Activated T-cell treated with anti-CD3 and anti-CD28 coated beads, Interleukin-2, amount 50 U/mL, for 4 hours (primary cell): ENCODE measurements around the gene PRDM16. TPM values are rescaled to one million over a fixed set of nuclear protein-coding genes. Genes with fewer than 3 reads are reported as not detected.

Experiments used
- ATAC-seq, 2 donors: fragments of 200-7000 bp; cut with Tn5 transposase; one replicate each; pipeline ENCODE4 v1.10.0; 2021
- DNase-seq: peaks from one replicate; pipeline ENCODE4 v3.0.0-alpha.2; 2020
- H3K27me3 Mint-ChIP-seq: one replicate; pipeline ENCODE4 v1.8.0; 2021; ENCODE audit warnings: low read depth, mixed read lengths
- H3K36me3 Mint-ChIP-seq: one replicate; pipeline ENCODE4 v1.8.0; 2022; ENCODE audit warnings: mixed read lengths; ENCODE audit not compliant: insufficient read depth
- H3K4me1 Mint-ChIP-seq: one replicate; pipeline ENCODE4 v1.8.0; 2021; ENCODE audit warnings: low read depth, mixed read lengths
- H3K4me3 Mint-ChIP-seq: one replicate; pipeline ENCODE4 v1.8.0; 2021; ENCODE audit warnings: mild to moderate bottlenecking, moderate library complexity, mixed read lengths
- H3K9me3 Mint-ChIP-seq: one replicate; pipeline ENCODE4 v1.8.0; 2021; ENCODE audit warnings: mixed read lengths
- total RNA-seq, 3 donors: library from RNA; stranded (reverse); gene quantifications; one replicate each; pipeline ENCODE4 v1.2.1, GENCODE V29; 2021

Gene PRDM16
- total RNA-seq, 3 donors from 2014 or later = 0.05 to 0.22 TPM; not detected in 1

DNA sequence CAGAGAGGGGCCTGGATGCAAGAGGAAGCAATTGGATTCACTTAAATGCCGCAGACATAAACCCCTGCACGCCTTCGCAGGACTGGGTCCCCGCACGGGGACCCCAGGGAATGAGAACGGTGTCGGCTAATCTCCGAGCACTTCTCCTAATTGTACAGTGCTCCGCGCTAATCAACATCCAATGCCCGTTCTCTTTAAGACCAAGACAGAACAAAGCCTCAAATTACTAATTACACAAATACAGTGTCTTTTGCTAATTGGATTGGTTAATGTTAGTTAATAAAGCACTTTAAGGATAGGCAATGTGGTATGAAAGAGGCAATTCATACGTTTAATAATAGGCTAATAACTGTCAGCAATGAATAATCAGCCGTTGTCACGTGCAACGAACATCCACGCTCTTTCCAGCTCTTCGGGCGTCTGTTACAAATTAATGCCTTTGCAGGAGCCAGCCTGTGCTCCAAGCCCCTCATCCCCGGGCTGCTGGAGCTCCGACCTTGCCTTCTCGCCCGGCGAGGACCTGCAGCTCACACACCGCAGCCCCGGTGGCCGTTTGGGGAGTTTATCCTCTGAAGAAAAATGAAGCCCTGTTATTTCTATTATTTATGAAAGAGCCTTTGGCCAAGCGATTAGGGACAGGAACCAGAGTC is 157.8 kb downstream of the PRDM16 start:
- DNase-seq = no peak
- Mint-ChIP-seq H3K36me3 (no peaks in the 10 kb centered on the region), H3K9me3 (no peaks in the 10 kb centered on the region), H3K4me1 (no peaks in the 10 kb centered on the region), H3K4me3 (no peak overlapping the region), H3K27me3 (peaks cover 5% of the 10 kb centered on the region)
- ATAC-seq = no peak

GRCh38 chr1:3227351-3227704 is 158.3 kb downstream of the PRDM16 start:
- Mint-ChIP-seq H3K4me1 (no peaks in the 10 kb centered on the region), H3K4me3 (no peak overlapping the region), H3K9me3 (no peaks in the 10 kb centered on the region), H3K36me3 (no peaks in the 10 kb centered on the region), H3K27me3 (peaks cover 5% of the 10 kb centered on the region)
- DNase-seq (no peak), ATAC-seq (no peak)

- no peak for DNase-seq
- Mint-ChIP-seq H3K4me1 (no peaks in the 10 kb centered on the region), H3K36me3 (no peaks in the 10 kb centered on the region), H3K27me3 (peaks cover 5% of the 10 kb centered on the region), H3K4me3 (no peak overlapping the region), H3K9me3 (no peaks in the 10 kb centered on the region)
- ATAC-seq = no peak
These were observed 158.9 kb downstream of the PRDM16 start for GRCh38 chr1:3227893-3228292.

- H3K9me3 Mint-ChIP-seq = no peaks in the 10 kb centered on the region
- DNase-seq = no peak
- H3K4me3 Mint-ChIP-seq = no peak overlapping the region
- H3K4me1 Mint-ChIP-seq = no peaks in the 10 kb centered on the region
- H3K36me3 Mint-ChIP-seq = no peaks in the 10 kb centered on the region
- H3K27me3 Mint-ChIP-seq = no peaks in the 10 kb centered on the region
- ATAC-seq = no peak
These were observed 160.2 kb downstream of the PRDM16 start for GRCh38 chr1:3229081-3229725.

DNA sequence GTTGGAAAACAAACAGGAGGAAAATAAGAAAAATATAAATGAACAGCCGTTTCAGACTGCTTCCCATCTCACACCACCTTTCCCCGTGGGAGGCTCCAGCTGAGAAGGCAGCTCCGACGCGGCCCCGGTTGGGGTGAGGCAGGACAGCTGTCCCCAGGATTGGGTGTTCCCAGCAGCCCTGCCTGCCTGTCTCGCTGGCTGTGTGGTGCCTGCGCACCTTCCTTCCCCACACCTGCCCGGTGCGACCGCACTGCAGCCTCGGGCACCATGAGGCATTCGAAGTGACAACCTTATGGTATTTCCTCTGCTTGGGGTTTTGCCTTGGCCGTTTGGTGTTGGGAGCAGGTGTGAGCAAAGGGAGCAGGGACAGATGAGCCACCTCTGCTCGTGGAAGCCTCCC is 161.6 kb downstream of the PRDM16 start:
- H3K27me3 Mint-ChIP-seq = no peaks in the 10 kb centered on the region
- H3K36me3 Mint-ChIP-seq = no peaks in the 10 kb centered on the region
- DNase-seq = no peak
- no peak for ATAC-seq
- H3K4me1 Mint-ChIP-seq = no peaks in the 10 kb centered on the region
- H3K4me3 Mint-ChIP-seq = no peak overlapping the region
- H3K9me3 Mint-ChIP-seq = no peaks in the 10 kb centered on the region

- Mint-ChIP-seq H3K4me3 (no peak overlapping the region), H3K4me1 (no peaks in the 10 kb centered on the region), H3K36me3 (no peaks in the 10 kb centered on the region), H3K9me3 (no peaks in the 10 kb centered on the region), H3K27me3 (no peaks in the 10 kb centered on the region)
- ATAC-seq (no peak), DNase-seq (no peak)
These were observed 162.2 kb downstream of the PRDM16 start for GRCh38 chr1:3231245-3231644.

- H3K36me3 Mint-ChIP-seq = no peaks in the 10 kb centered on the region
- no peak overlapping the region for H3K4me3 Mint-ChIP-seq
- ATAC-seq = no peak
These were observed 162.8 kb downstream of the PRDM16 start for GRCh38 chr1:3231826-3232225.

GRCh38 chr1:3233031-3233430 is 164.0 kb downstream of the PRDM16 start:
- ATAC-seq (no peak), DNase-seq (no peak)
- Mint-ChIP-seq H3K36me3 (no peaks in the 10 kb centered on the region), H3K27me3 (no peaks in the 10 kb centered on the region), H3K4me3 (no peak overlapping the region), H3K4me1 (no peaks in the 10 kb centered on the region), H3K9me3 (no peaks in the 10 kb centered on the region)

More at GRCh38 chr1:3231826-3232225, 162.8 kb downstream of the PRDM16 start:
- no peaks in the 10 kb centered on the region for H3K9me3 Mint-ChIP-seq
- no peaks in the 10 kb centered on the region for H3K27me3 Mint-ChIP-seq
- no peaks in the 10 kb centered on the region for H3K4me1 Mint-ChIP-seq
- DNase-seq = no peak

GRCh38 chr1:3233551-3233950 is 164.5 kb downstream of the PRDM16 start:
- Mint-ChIP-seq H3K9me3 (no peaks in the 10 kb centered on the region), H3K27me3 (no peaks in the 10 kb centered on the region), H3K36me3 (no peaks in the 10 kb centered on the region), H3K4me3 (no peak overlapping the region), H3K4me1 (no peaks in the 10 kb centered on the region)
- no peak for ATAC-seq
- no peak for DNase-seq

- H3K4me3 Mint-ChIP-seq = no peak overlapping the region
- H3K9me3 Mint-ChIP-seq = no peaks in the 10 kb centered on the region
These were observed 165.3 kb downstream of the PRDM16 start for GRCh38 chr1:3234281-3234680.

GRCh38 chr1:3234956-3235355 is 166.0 kb downstream of the PRDM16 start:
- no peaks in the 10 kb centered on the region for H3K36me3 Mint-ChIP-seq
- H3K9me3 Mint-ChIP-seq = no peaks in the 10 kb centered on the region
- ATAC-seq (no peak), DNase-seq (no peak)
- no peaks in the 10 kb centered on the region for H3K27me3 Mint-ChIP-seq
- no peak overlapping the region for H3K4me3 Mint-ChIP-seq
- no peaks in the 10 kb centered on the region for H3K4me1 Mint-ChIP-seq

More at GRCh38 chr1:3234281-3234680, 165.3 kb downstream of the PRDM16 start:
- ATAC-seq (no peak), DNase-seq (no peak)
- Mint-ChIP-seq H3K4me1 (no peaks in the 10 kb centered on the region), H3K36me3 (no peaks in the 10 kb centered on the region), H3K27me3 (no peaks in the 10 kb centered on the region)

GRCh38 chr1:3235496-3235895 is 166.5 kb downstream of the PRDM16 start:
- Mint-ChIP-seq H3K4me3 (no peak overlapping the region), H3K27me3 (no peaks in the 10 kb centered on the region), H3K4me1 (no peaks in the 10 kb centered on the region), H3K36me3 (no peaks in the 10 kb centered on the region), H3K9me3 (no peaks in the 10 kb centered on the region)
- ATAC-seq (no peak), DNase-seq (no peak)

DNA sequence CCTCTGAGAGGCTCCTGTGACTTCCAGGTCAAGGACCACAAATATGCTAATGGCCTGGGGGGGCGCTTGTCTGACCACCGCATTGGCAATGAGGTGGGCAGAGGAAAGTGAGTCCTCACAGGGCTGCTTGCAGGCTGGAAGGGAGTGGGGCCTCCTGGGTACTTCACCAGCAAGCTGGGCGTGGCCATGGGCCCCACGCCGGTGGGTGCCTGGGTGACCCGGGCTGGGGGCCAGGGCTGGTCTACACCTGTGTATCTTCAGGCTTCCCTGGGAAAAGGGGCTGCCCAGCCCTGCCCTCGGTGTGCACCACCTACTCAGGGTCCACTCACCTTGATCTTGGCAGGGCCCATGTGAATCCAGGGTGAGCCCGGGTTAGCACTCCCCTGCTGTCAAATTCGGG is 167.4 kb downstream of the PRDM16 start:
- DNase-seq = no peak
- Mint-ChIP-seq H3K9me3 (no peaks in the 10 kb centered on the region), H3K36me3 (no peaks in the 10 kb centered on the region), H3K4me3 (no peak overlapping the region), H3K4me1 (no peaks in the 10 kb centered on the region), H3K27me3 (no peaks in the 10 kb centered on the region)
- no peak for ATAC-seq

DNA sequence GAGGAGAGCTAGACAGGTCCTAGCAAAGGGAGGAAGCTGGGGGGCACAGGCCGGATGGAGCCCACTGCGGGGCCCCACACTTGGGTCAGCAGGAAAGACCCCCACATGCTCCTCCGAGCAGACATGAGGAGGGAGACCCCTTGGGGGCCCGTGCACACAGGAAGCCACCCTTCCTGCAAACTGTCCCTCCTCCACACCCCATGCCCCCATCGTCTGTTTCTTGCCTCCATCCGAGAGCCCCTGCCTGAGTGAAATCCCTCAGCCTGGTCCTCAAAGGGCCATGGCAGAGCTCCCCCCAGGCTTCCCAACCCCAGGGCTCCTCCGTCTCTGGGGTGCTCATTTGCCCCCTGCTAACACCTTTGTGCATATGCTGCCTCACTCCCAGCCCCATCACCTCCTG is 168.0 kb downstream of the PRDM16 start:
- Mint-ChIP-seq H3K9me3 (no peaks in the 10 kb centered on the region), H3K36me3 (no peaks in the 10 kb centered on the region), H3K4me3 (no peak overlapping the region), H3K4me1 (no peaks in the 10 kb centered on the region), H3K27me3 (no peaks in the 10 kb centered on the region)
- ATAC-seq (no peak), DNase-seq (no peak)

DNA sequence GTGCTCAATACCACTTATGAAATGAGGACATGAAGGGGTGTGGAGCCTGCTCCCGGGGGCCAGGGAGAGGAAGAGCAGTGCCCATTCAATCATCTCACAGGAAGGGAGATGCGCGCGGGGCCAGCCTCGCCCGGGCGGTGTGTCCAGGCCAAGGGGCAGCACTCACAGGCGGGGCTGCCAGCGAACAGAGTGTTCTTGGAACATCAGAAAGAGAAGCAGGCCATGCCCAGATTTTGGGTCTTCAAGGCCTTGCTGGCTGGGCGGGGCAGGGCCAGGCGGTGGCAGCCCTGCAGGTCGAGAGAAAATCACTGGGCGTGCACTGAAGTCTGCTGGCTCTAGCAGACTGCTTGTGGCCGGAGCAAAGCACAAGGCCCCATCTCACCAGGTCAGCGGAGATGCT is 168.6 kb downstream of the PRDM16 start:
- Mint-ChIP-seq H3K36me3 (no peaks in the 10 kb centered on the region), H3K4me3 (no peak overlapping the region), H3K4me1 (no peaks in the 10 kb centered on the region), H3K9me3 (no peaks in the 10 kb centered on the region), H3K27me3 (no peaks in the 10 kb centered on the region)
- no peak for ATAC-seq
- no peak for DNase-seq
